Effector CD8-positive, alpha-beta T cell (primary cell): ENCODE measurements around the gene GSTO2.

Experiments used
- DNase-seq: peaks from one replicate; lab custom pipeline; 2025; lab: John Stamatoyannopoulos, UW

Gene GSTO2

GRCh38 chr10:104339469-104340110 is 70.6 kb downstream of the GSTO2 start:
- DNase-seq = no peak

GRCh38 chr10:104340111-104340526 is 71.1 kb downstream of the GSTO2 start:
- no peak for DNase-seq

GRCh38 chr10:104340641-104341040 is 71.7 kb downstream of the GSTO2 start:
- no peak for DNase-seq

GRCh38 chr10:104342941-104343411 is 74.0 kb downstream of the GSTO2 start:
- DNase-seq = no peak

- no peak for DNase-seq
Observed at GRCh38 chr10:104344219-104344618, 75.2 kb downstream of the GSTO2 start.

- DNase-seq = no peak
Observed at GRCh38 chr10:104345515-104345914, 76.5 kb downstream of the GSTO2 start.

GRCh38 chr10:104345941-104346340 is 77.0 kb downstream of the GSTO2 start:
- no peak for DNase-seq

GRCh38 chr10:104347295-104348045 is 78.5 kb downstream of the GSTO2 start:
- no peak for DNase-seq

- DNase-seq = no peak
Observed at GRCh38 chr10:104348601-104349000, 79.6 kb downstream of the GSTO2 start.

- DNase-seq = no peak
Observed at GRCh38 chr10:104349623-104350126, 80.7 kb downstream of the GSTO2 start.

GRCh38 chr10:104350127-104350635 is 81.2 kb downstream of the GSTO2 start:
- DNase-seq = no peak

- no peak for DNase-seq
Observed at GRCh38 chr10:104351061-104351702, 82.2 kb downstream of the GSTO2 start.

GRCh38 chr10:104351919-104352318 is 82.9 kb downstream of the GSTO2 start:
- no peak for DNase-seq

- DNase-seq = peak; percentile 92
Observed at GRCh38 chr10:104353325-104354048, 84.5 kb downstream of the GSTO2 start, which contains the start of gene CFAP58. TSS of gene CFAP58 (plus strand) at chr10:104353833. CDS start at chr10:104353898, 65 bp downstream.
